Choroid plexus epithelial cell (primary cell): ENCODE results near the gene SLC16A10.

Experiments
- DNase-seq: peaks from one replicate; pipeline ENCODE4 v3.0.0-alpha.2; 2010; ENCODE audit warnings: low read depth
- H3K4me3 ChIP-seq: 2 replicates; pipeline ENCODE4 v1.5.1; 2011; ENCODE audit warnings: low read depth, mild to moderate bottlenecking, control low read depth, low read length, moderate library complexity
- TF ChIP-seq, protein P1 (sequence below): conservative IDR thresholded peaks from 2 replicates; pipeline ENCODE4 v1.5.1; 2011; ENCODE audit warnings: low read depth, mild to moderate bottlenecking, control low read depth, inconsistent platforms, low read length, moderate library complexity

Gene SLC16A10

DNA sequence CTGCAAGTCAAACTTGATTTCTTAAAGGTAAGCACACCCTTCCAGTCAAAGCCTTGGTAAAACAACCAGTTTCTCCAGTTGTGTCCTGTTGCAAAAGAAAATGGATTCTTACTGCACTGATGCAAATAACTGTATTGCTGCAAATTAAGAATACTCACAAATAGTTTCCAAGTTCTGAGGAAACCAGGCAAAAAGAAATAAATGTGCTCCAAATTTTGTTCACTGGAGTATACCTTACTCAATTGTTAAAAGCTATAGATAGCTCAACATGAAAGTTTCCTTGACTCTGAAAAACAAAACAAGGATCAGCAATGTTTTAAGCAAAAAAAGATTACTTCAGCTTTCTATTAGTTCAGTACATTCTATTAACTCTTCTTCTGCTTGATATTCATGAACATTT lies 75.2 kb downstream of the SLC16A10 start:
- TF ChIP-seq, protein P1, sequence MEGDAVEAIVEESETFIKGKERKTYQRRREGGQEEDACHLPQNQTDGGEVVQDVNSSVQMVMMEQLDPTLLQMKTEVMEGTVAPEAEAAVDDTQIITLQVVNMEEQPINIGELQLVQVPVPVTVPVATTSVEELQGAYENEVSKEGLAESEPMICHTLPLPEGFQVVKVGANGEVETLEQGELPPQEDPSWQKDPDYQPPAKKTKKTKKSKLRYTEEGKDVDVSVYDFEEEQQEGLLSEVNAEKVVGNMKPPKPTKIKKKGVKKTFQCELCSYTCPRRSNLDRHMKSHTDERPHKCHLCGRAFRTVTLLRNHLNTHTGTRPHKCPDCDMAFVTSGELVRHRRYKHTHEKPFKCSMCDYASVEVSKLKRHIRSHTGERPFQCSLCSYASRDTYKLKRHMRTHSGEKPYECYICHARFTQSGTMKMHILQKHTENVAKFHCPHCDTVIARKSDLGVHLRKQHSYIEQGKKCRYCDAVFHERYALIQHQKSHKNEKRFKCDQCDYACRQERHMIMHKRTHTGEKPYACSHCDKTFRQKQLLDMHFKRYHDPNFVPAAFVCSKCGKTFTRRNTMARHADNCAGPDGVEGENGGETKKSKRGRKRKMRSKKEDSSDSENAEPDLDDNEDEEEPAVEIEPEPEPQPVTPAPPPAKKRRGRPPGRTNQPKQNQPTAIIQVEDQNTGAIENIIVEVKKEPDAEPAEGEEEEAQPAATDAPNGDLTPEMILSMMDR = no peak
- DNase-seq = peak; percentile 4
- no peak overlapping the region for H3K4me3 ChIP-seq

DNA sequence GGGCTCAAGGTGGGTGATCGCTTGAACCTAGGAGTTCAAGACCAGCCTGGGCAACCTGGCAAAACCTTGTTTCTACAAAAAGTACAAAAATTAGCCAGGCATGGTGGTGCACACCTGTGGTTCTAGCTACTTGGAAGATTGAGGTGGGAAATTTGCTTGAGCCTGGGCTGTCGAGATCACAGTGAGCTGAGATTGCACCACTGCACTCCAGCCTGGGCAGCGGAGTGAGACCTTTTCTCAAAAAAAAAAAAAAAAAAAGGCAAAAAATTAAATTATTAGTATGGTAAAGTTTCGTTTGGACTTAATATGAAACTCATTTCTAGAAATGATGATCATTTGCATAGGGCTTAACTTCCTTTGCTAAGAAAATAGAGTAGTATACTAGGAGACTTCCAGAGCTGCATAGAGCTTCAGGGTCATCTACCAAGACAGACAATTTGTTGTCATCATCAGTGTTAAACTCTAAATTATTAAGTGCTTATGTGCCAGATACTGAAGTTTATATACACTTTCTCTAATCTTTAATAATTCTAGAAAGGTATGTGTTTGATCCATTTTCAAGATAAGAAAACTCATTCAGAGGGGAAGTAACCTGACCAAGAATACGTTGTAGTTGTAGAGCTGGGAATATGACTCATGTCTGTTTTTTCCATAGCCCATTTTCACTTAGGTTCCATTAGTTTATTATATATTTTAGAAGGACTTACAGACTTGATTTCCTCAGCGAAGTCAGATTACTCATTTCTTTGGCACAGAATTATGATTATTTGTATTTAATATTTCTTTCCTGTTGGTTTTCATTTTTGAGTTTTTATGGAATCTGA lies 84.5 kb downstream of the SLC16A10 start:
- H3K4me3 ChIP-seq = no peak overlapping the region
- DNase-seq = peak; percentile 19
- TF ChIP-seq, protein P1 = no peak

DNA sequence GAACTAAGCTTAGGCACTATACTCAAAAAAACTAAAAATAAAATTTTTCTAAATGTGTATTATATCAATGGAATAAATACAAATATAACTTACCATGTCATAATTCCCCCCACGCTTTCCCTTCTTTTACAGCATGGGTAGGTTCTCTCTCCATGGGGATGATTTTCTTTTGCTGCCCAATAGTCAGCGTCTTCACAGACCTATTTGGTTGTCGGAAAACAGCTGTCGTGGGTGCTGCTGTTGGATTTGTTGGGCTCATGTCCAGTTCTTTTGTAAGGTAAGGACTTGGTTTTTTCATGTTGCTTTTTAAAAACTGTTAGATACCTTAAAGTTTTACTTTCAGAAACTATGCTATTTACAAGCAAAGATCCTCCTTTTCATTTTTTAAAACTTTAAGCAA lies 85.3 kb downstream of the SLC16A10 start:
- DNase-seq = no peak
- TF ChIP-seq, protein P1 = no peak
- no peak overlapping the region for H3K4me3 ChIP-seq

DNA sequence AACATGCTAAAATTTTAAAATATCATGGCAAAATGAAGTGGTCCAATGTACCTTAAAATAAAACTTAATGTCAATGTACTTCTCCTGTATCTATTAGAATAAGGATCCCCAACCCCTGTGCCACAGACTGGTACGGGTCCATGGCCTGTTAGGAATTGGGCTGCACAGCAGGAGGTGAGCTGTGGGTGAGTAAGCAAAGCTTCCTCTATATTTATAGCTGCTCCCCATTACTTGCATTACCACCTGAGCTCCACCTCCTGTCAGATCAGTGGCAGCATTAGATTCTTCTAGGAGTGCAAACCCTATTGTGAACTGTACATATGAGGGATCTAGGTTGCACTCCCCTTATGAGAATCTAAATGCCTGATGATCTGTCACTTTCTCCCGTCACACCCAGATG lies 86.0 kb downstream of the SLC16A10 start:
- TF ChIP-seq, protein P1 = no peak
- no peak overlapping the region for H3K4me3 ChIP-seq
- no peak for DNase-seq

DNA sequence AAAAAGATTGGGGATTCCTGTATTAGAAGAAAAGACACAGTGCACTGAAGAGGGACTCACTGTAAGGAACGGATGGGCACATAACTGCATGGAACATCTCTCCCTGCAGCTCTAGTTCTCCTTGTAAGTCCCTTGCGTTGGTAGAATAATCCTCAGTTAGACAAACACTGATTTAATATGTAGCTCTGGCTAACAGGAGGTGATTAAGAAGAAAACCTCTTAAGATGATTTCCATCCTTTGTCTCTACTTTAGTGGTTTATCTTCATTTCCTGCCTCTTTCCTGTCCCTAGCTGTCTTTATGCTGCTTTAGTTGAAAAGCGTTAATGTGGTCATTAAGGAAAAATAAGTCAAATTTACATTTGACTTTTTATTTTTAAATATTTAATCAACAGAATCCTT lies 86.6 kb downstream of the SLC16A10 start:
- DNase-seq = no peak
- H3K4me3 ChIP-seq = no peak overlapping the region
- TF ChIP-seq, protein P1 = no peak

DNA sequence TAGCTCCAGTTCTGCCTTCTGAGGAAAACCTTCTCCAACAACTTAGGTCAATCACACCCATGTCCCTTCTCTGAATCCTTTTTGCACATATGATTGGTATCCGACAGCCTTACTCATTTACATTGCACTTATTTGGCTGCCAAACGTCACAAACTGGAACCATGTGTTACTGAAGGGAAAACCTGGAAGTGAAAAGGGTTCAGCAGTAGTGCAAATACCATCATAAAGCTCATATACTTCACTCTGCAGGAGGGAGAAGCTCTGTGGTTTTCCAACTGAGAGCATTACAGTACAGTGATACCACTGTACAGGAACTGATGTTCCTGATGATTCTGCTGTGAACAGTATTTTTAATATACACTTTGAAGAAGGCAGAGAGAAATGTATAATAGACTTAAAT lies 87.8 kb downstream of the SLC16A10 start:
- DNase-seq = peak; percentile 85
- TF ChIP-seq, protein P1 = no peak
- no peak overlapping the region for H3K4me3 ChIP-seq
